Measurements from ENCODE around the gene TTYH1.

DNA sequence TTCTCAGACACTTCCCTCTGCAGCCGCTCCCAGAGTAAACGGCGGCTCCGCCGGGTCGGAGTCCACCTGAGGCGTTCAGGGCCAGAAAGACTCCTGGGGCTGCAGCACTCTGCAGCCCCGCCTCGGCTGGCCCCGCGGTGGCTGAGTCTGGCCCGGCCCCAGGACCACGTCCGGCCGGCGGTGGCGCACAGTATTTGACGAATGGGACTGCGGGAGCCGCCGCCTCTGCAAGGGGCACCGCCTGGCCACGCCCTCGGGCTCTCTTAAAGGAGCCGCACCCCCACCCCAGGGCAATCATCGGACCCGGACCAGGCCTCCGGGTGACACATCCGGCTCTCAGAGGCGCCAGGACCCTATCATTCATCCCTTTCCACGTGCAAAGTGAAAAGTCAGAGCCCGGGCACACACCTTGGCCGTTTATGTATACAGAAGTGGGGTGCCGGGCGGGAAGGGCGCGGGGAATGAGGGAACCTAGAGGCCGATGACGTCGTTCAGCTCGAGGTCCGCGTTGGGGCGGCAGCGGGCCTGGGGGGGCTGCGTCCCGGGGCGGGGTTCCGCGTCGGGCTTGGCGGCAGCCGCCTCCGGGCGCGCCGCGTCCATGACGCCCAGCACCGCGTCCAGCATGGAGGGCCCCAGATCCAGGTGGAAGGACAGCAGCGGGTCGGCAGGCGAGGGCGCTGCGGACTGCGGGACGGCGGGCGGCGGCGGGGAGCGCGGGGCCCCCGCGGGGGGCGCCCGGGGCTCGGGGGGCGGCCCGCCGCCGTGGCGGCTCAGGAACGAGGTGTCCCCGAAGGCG, 49.6 kb downstream of the TTYH1 start:
- TF ChIP-seq, protein P1, sequence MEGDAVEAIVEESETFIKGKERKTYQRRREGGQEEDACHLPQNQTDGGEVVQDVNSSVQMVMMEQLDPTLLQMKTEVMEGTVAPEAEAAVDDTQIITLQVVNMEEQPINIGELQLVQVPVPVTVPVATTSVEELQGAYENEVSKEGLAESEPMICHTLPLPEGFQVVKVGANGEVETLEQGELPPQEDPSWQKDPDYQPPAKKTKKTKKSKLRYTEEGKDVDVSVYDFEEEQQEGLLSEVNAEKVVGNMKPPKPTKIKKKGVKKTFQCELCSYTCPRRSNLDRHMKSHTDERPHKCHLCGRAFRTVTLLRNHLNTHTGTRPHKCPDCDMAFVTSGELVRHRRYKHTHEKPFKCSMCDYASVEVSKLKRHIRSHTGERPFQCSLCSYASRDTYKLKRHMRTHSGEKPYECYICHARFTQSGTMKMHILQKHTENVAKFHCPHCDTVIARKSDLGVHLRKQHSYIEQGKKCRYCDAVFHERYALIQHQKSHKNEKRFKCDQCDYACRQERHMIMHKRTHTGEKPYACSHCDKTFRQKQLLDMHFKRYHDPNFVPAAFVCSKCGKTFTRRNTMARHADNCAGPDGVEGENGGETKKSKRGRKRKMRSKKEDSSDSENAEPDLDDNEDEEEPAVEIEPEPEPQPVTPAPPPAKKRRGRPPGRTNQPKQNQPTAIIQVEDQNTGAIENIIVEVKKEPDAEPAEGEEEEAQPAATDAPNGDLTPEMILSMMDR (conservative IDR thresholded peaks at IDR 0.05; ENCODE audit: low read length), result no peak
- TF ChIP-seq EZH2phosphoT487 (IDR thresholded peaks at IDR 0.05; ENCODE audit: borderline replicate concordance), result no peak

Measured in Loucy (cell line).